ENCODE results near the gene SEZ6. TPM values are rescaled to one million over a fixed set of nuclear protein-coding genes. Genes with fewer than 3 reads are reported as not detected.

Gene SEZ6
- total RNA-seq, 2 experiments from 2014 or later, result 0.31 TPM; not detected in 1

DNA sequence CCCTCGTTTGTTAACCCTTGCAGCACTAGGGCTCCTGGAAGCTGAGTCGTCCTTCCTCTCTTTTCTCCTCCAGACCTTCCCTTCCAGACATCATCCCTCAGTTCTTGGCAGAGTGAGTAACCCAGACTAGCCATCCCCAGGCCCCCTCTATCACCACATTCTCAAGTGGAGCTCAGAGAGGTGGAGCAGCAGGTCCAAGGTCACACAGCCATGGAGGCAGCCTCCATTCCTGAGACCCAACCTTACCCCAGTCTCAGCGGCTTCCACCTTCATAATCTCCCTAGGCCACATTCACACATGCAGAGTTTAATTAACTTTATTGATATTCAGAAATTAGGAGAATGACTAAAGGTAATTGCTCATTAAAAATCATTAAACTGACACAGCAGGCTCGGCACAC, 3.0 kb downstream of the SEZ6 start:
- ChIA-PET CTCF (no interaction called here), POLR2A (no interaction called here)
- no peaks in the 10 kb centered on the region for H3K4me1 Mint-ChIP-seq (ENCODE audit: low read depth)
- intact Hi-C loops (cut with DNase I, micrococcal nuclease), result no loop called here
- no peak overlapping the region for H3K4me3 Mint-ChIP-seq
- peaks cover 44 to 50% of the 10 kb centered on the region in 2 experiments for H3K27me3 ChIP-seq (ENCODE audit: control insufficient read depth in 1 of 2, insufficient read depth in 2 of 2, low read length in 2 of 2)
- no peak overlapping the region for H3K4me3 ChIP-seq (ENCODE audit: low read length)
- no peaks in the 10 kb centered on the region for H3K9me3 Mint-ChIP-seq
- H3K36me3 ChIP-seq (ENCODE audit: insufficient read depth, low read length), result no peaks in the 10 kb centered on the region
- H3K36me3 Mint-ChIP-seq (ENCODE audit: low read depth), result no peaks in the 10 kb centered on the region
- TF ChIP-seq, protein P1, sequence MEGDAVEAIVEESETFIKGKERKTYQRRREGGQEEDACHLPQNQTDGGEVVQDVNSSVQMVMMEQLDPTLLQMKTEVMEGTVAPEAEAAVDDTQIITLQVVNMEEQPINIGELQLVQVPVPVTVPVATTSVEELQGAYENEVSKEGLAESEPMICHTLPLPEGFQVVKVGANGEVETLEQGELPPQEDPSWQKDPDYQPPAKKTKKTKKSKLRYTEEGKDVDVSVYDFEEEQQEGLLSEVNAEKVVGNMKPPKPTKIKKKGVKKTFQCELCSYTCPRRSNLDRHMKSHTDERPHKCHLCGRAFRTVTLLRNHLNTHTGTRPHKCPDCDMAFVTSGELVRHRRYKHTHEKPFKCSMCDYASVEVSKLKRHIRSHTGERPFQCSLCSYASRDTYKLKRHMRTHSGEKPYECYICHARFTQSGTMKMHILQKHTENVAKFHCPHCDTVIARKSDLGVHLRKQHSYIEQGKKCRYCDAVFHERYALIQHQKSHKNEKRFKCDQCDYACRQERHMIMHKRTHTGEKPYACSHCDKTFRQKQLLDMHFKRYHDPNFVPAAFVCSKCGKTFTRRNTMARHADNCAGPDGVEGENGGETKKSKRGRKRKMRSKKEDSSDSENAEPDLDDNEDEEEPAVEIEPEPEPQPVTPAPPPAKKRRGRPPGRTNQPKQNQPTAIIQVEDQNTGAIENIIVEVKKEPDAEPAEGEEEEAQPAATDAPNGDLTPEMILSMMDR (IDR thresholded peaks at IDR 0.05), result no peak
- no peak overlapping the region for H3K27ac Mint-ChIP-seq
- H3K9me3 ChIP-seq (ENCODE audit: control insufficient read depth in 1 of 2, insufficient read depth in 1 of 2, low read length in 2 of 2), result peaks cover 0 to 41% of the 10 kb centered on the region in 2 experiments
- no peak overlapping the region for H3K27ac ChIP-seq (ENCODE audit: low read depth in 1 of 2, low read length in 2 of 2)
- peaks cover 67% of the 10 kb centered on the region for H3K27me3 Mint-ChIP-seq
- H3K4me1 ChIP-seq (ENCODE audit: insufficient read depth, low read length), result peaks cover 8% of the 10 kb centered on the region
- ATAC-seq (ENCODE audit: poor library complexity) (no peak), DNase-seq (no peak)

DNA sequence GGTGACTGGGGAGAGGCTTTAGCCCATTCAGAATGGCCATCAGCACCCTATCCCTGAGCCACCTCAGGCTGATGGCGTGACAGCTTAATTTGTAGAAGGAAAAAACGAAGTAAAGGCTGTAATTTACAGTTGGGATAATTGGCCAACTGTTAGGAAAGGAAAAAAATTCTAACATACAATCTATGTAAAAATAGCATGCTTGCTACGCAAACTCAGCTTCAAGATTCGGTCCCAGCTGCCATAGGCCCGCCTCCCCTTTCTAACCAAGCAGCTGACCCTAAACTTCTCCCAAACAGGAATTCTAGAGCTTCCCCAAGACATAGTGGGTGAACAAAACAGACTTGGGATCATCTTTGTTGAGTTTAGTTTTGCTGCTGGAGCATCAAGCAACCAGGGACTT, 4.9 kb downstream of the SEZ6 start:
- H3K27me3 ChIP-seq (ENCODE audit: control insufficient read depth in 1 of 2, insufficient read depth in 2 of 2, low read length in 2 of 2), result peaks cover 33 to 36% of the 10 kb centered on the region in 2 experiments
- Mint-ChIP-seq H3K4me3 (no peak overlapping the region), H3K27ac (no peak overlapping the region), H3K27me3 (peaks cover 59% of the 10 kb centered on the region), H3K9me3 (no peaks in the 10 kb centered on the region), H3K36me3 (ENCODE audit: low read depth) (no peaks in the 10 kb centered on the region), H3K4me1 (ENCODE audit: low read depth) (no peaks in the 10 kb centered on the region)
- H3K4me1 ChIP-seq (ENCODE audit: insufficient read depth, low read length), result peaks cover 4% of the 10 kb centered on the region
- ATAC-seq (ENCODE audit: poor library complexity) (no peak), DNase-seq (no peak)
- intact Hi-C loops (cut with DNase I, micrococcal nuclease), result no loop called here
- POLR2A ChIA-PET, result no interaction called here
- no peaks in the 10 kb centered on the region for H3K36me3 ChIP-seq (ENCODE audit: insufficient read depth, low read length)
- TF ChIP-seq, protein P1 (IDR thresholded peaks at IDR 0.05), result no peak
- H3K9me3 ChIP-seq (ENCODE audit: control insufficient read depth in 1 of 2, insufficient read depth in 1 of 2, low read length in 2 of 2), result peaks cover 0 to 35% of the 10 kb centered on the region in 2 experiments
- H3K27ac ChIP-seq (ENCODE audit: low read depth in 1 of 2, low read length in 2 of 2), result no peak overlapping the region
- H3K4me3 ChIP-seq (ENCODE audit: low read length), result no peak overlapping the region
- CTCF ChIA-PET, result no interaction called here

DNA sequence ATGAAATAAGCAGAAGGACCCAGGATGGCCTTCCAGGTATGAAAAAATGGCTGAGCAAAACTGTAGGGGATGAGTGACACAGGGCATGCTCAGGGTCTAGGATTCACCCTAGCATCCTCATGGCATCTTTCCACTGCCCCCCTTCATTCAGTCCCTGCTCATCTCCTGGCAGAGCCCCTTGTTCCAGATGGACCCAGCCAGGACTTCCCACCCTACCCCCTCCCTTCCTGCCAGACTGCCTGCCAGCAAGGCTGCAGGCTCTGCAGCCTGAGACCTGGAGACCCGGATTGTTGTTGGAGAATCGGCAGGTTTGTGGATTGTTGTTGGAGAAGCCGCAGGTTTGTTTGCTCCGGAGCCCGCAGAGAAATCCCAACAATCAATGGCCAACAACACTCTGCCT, 6.6 kb downstream of the SEZ6 start:
- intact Hi-C loops (cut with DNase I, micrococcal nuclease), result loop anchor here in 1 of 2 experiments (10.0 kb wide), 1 partner anchor 56 kb away; no protein-coding TSS in a partner anchor
- Histone ChIP-seq H3K4me3 (ENCODE audit: low read length) (no peak overlapping the region), H3K9me3 (ENCODE audit: control insufficient read depth in 1 of 2, insufficient read depth in 1 of 2, low read length in 2 of 2) (peaks cover 0 to 22% of the 10 kb centered on the region in 2 experiments), H3K36me3 (ENCODE audit: insufficient read depth, low read length) (no peaks in the 10 kb centered on the region), H3K4me1 (ENCODE audit: insufficient read depth, low read length) (no peaks in the 10 kb centered on the region), H3K27me3 (ENCODE audit: control insufficient read depth in 1 of 2, insufficient read depth in 2 of 2, low read length in 2 of 2) (peaks cover 21 to 24% of the 10 kb centered on the region in 2 experiments), H3K27ac (ENCODE audit: low read depth in 1 of 2, low read length in 2 of 2) (no peak overlapping the region)
- peaks cover 52% of the 10 kb centered on the region for H3K27me3 Mint-ChIP-seq
- CTCF ChIA-PET, result no interaction called here
- no peak overlapping the region for H3K4me3 Mint-ChIP-seq
- POLR2A ChIA-PET, result no interaction called here
- DNase-seq (no peak), ATAC-seq (ENCODE audit: poor library complexity) (no peak)
- no peaks in the 10 kb centered on the region for H3K9me3 Mint-ChIP-seq
- H3K4me1 Mint-ChIP-seq (ENCODE audit: low read depth), result no peaks in the 10 kb centered on the region
- no peak overlapping the region for H3K27ac Mint-ChIP-seq
- no peaks in the 10 kb centered on the region for H3K36me3 Mint-ChIP-seq (ENCODE audit: low read depth)
- TF ChIP-seq, protein P1 (IDR thresholded peaks at IDR 0.05), result no peak

All from CD4-positive, alpha-beta T cell (primary cell).